Activated B cell treated with CpG ODN at 0.5 μM for 24 hours (primary cell): ENCODE results near the gene SPATS2L. TPM values are rescaled to one million over a fixed set of nuclear protein-coding genes. Genes with fewer than 3 reads are reported as not detected.

Experiments used
- ATAC-seq: fragments of 200-7000 bp; cut with Tn5 transposase; one replicate; pipeline ENCODE4 v1.10.0; 2021; ENCODE audit warnings: low read depth, mild to moderate bottlenecking, moderate library complexity
- CTCF ChIA-PET: fragments of 350-600 bp; sonication (Branson Sonifier 250); formaldehyde crosslinking; loops from one replicate; lab custom pipeline; 2021; ENCODE audit warnings: antibody characterized with exemption; lab: Charles Lee
- POLR2A ChIA-PET: fragments of 350-600 bp; sonication (Branson Sonifier 250); formaldehyde crosslinking; loops from one replicate; lab custom pipeline; 2021; ENCODE audit warnings: antibody characterized with exemption; lab: Charles Lee
- DNase-seq: peaks from one replicate; pipeline ENCODE4 v3.0.0; 2022
- H3K27ac Mint-ChIP-seq: one replicate; pipeline ENCODE4 v1.8.0; 2020; ENCODE audit warnings: mixed read lengths
- H3K27me3 Mint-ChIP-seq: one replicate; pipeline ENCODE4 v1.8.0; 2021; ENCODE audit warnings: mixed read lengths
- H3K36me3 Mint-ChIP-seq: one replicate; pipeline ENCODE4 v1.8.0; 2021; ENCODE audit warnings: low read depth, mixed read lengths
- H3K4me1 Mint-ChIP-seq: one replicate; pipeline ENCODE4 v1.8.0; 2021; ENCODE audit warnings: mixed read lengths
- H3K4me3 Mint-ChIP-seq: one replicate; pipeline ENCODE4 v1.8.0; 2020; ENCODE audit warnings: mild to moderate bottlenecking, mixed read lengths
- H3K9me3 Mint-ChIP-seq: one replicate; pipeline ENCODE4 v1.8.0; 2020; ENCODE audit warnings: mixed read lengths
- CTCF ChIP-seq: fragments of 200-600 bp; IDR thresholded peaks from one replicate; pipeline ENCODE4 v1.8.0; 2022; ENCODE audit warnings: antibody characterized with exemption, mild to moderate bottlenecking
- intact Hi-C: fragments of 100-400 bp; cut with micrococcal nuclease; formaldehyde crosslinking; loops from one replicate; pipeline ENCODE4 v1.15.1; 2024
- total RNA-seq: library from RNA; stranded (reverse); gene quantifications from 2 replicates; pipeline ENCODE4 v1.2.3, GENCODE V29; 2022

Gene SPATS2L
- total RNA-seq, 1 donor from 2014 or later, result 0.64 TPM

GRCh38 chr2:200278694-200279316, 27.7 kb upstream of the SPATS2L start:
- H3K27me3 Mint-ChIP-seq, result peaks cover 11% of the 10 kb centered on the region
- no peak for ATAC-seq
- no peak for TF ChIP-seq CTCF
- no peaks in the 10 kb centered on the region for H3K9me3 Mint-ChIP-seq
- H3K4me1 Mint-ChIP-seq, result no peaks in the 10 kb centered on the region
- H3K4me3 Mint-ChIP-seq, result no peak overlapping the region
- H3K27ac Mint-ChIP-seq, result no peak overlapping the region
- POLR2A ChIA-PET, result no interaction called here
- intact Hi-C loops, result no loop called here
- CTCF ChIA-PET, result no interaction called here
- DNase-seq, result no peak
- H3K36me3 Mint-ChIP-seq, result no peaks in the 10 kb centered on the region

- Mint-ChIP-seq H3K36me3 (no peaks in the 10 kb centered on the region), H3K4me3 (no peak overlapping the region), H3K27ac (no peak overlapping the region), H3K4me1 (no peaks in the 10 kb centered on the region), H3K9me3 (no peaks in the 10 kb centered on the region), H3K27me3 (peaks cover 16% of the 10 kb centered on the region)
- ChIA-PET CTCF (no interaction called here), POLR2A (no interaction called here)
- no peak for TF ChIP-seq CTCF
- intact Hi-C loops, result no loop called here
- ATAC-seq (no peak), DNase-seq (no peak)
Observed at GRCh38 chr2:200279857-200280256, 26.6 kb upstream of the SPATS2L start.

GRCh38 chr2:200286578-200286977, 19.9 kb upstream of the SPATS2L start:
- ChIA-PET CTCF (no interaction called here), POLR2A (no interaction called here)
- peaks cover 3% of the 10 kb centered on the region for H3K9me3 Mint-ChIP-seq
- intact Hi-C loops, result no loop called here
- DNase-seq, result no peak
- H3K36me3 Mint-ChIP-seq, result no peaks in the 10 kb centered on the region
- H3K27me3 Mint-ChIP-seq, result peaks cover 29% of the 10 kb centered on the region
- no peak for ATAC-seq
- no peak for TF ChIP-seq CTCF
- H3K4me1 Mint-ChIP-seq, result no peaks in the 10 kb centered on the region
- no peak overlapping the region for H3K27ac Mint-ChIP-seq
- no peak overlapping the region for H3K4me3 Mint-ChIP-seq

- Mint-ChIP-seq H3K4me3 (no peak overlapping the region), H3K27me3 (peaks cover 18% of the 10 kb centered on the region), H3K36me3 (no peaks in the 10 kb centered on the region), H3K27ac (no peak overlapping the region), H3K9me3 (peaks cover 3% of the 10 kb centered on the region), H3K4me1 (no peaks in the 10 kb centered on the region)
- CTCF ChIA-PET, result no interaction called here
- DNase-seq (no peak), ATAC-seq (no peak)
- POLR2A ChIA-PET, result no interaction called here
- intact Hi-C loops, result loop anchor here (2.0 kb wide), 1 partner anchor 20 kb away; no protein-coding TSS in a partner anchor
- TF ChIP-seq CTCF, result no peak
Observed at GRCh38 chr2:200288670-200289429, 17.6 kb upstream of the SPATS2L start.

GRCh38 chr2:200296118-200296517, 10.4 kb upstream of the SPATS2L start:
- intact Hi-C loops, result no loop called here
- Mint-ChIP-seq H3K9me3 (no peaks in the 10 kb centered on the region), H3K4me3 (no peak overlapping the region), H3K36me3 (no peaks in the 10 kb centered on the region), H3K27me3 (peaks cover 12% of the 10 kb centered on the region), H3K4me1 (no peaks in the 10 kb centered on the region), H3K27ac (no peak overlapping the region)
- TF ChIP-seq CTCF, result no peak
- ATAC-seq (no peak), DNase-seq (no peak)
- ChIA-PET CTCF (no interaction called here), POLR2A (no interaction called here)
